HEK293 (cell line): ENCODE data around the gene EFNA2.

ENCODE experiments used
- CTCF ChIA-PET: fragments of 350-600 bp; formaldehyde crosslinking; extraction: SDS; loops from one replicate; lab custom pipeline; 2021; ENCODE audit warnings: antibody characterized with exemption; lab: Yijun Ruan, JAX
- POLR2A ChIA-PET: fragments of 300-600 bp; formaldehyde crosslinking; extraction: SDS; loops from one replicate; lab custom pipeline; 2020; ENCODE audit warnings: antibody characterized with exemption, inconsistent platforms; lab: Yijun Ruan, JAX
- H3K27ac ChIP-seq: fragments of 200-500 bp; sonication (Bioruptor generic); 2 replicates; pipeline ENCODE4 v1.5.1; 2014; ENCODE audit warnings: low read depth, low read length, control low read depth, inconsistent platforms; ENCODE audit errors: extremely low read depth
- H3K36me3 ChIP-seq, 2 experiments: fragments of 200-500 bp in 1 of 2; sonication (Bioruptor generic) in 1 of 2; 1 replicate in 1 of 2; 2 replicates in 1 of 2; pipeline ENCODE4 v1.5.1; 2014 to 2017; ENCODE audit warnings: inconsistent platforms in 2 of 2, low read length in 2 of 2; ENCODE audit not compliant: control insufficient read depth in 2 of 2, insufficient read depth in 1 of 2
- H3K4me1 ChIP-seq: fragments of 200-500 bp; sonication (Bioruptor generic); 2 replicates; pipeline ENCODE4 v1.5.1; 2014; ENCODE audit warnings: mild to moderate bottlenecking, low read length, inconsistent platforms; ENCODE audit not compliant: control insufficient read depth, insufficient read depth
- H3K4me3 ChIP-seq: 2 replicates; pipeline ENCODE4 v1.5.1; 2011; ENCODE audit warnings: low read depth, mild to moderate bottlenecking, control low read depth, low read length, moderate library complexity
- H3K9me3 ChIP-seq: fragments of 200-500 bp; sonication (Bioruptor generic); 2 replicates; pipeline ENCODE4 v1.5.1; 2014; ENCODE audit warnings: low read depth, low read length, inconsistent platforms; ENCODE audit not compliant: control insufficient read depth, insufficient read depth
- HOXA7 ChIP-seq: sonication (generic); formaldehyde crosslinking; IDR thresholded peaks from 2 replicates; pipeline ENCODE4 v1.8.1; 2022; ENCODE audit warnings: missing genetic modification reagents, borderline replicate concordance
- MYNN ChIP-seq: fragments of 450-650 bp; formaldehyde crosslinking; IDR thresholded peaks from 2 replicates; pipeline ENCODE4 v1.5.1; 2016; ENCODE audit warnings: missing biosample characterization, missing genetic modification characterization, borderline replicate concordance
- PRDM10 ChIP-seq: fragments of 450-650 bp; formaldehyde crosslinking; IDR thresholded peaks from 2 replicates; pipeline ENCODE4 v1.5.1; 2016; ENCODE audit warnings: missing biosample characterization, missing genetic modification characterization
- SALL2 ChIP-seq: fragments of 450-650 bp; formaldehyde crosslinking; IDR thresholded peaks from 2 replicates; pipeline ENCODE4 v1.5.0; 2017; ENCODE audit warnings: missing biosample characterization, mild to moderate bottlenecking, missing genetic modification characterization, borderline replicate concordance
- ZBTB8A ChIP-seq: fragments of 450-650 bp; formaldehyde crosslinking; IDR thresholded peaks from 2 replicates; pipeline ENCODE4 v1.5.1; 2016; ENCODE audit warnings: missing biosample characterization, missing genetic modification characterization
- ZNF169 ChIP-seq: fragments of 450-650 bp; formaldehyde crosslinking; IDR thresholded peaks from 2 replicates; pipeline ENCODE4 v1.5.1; 2016; ENCODE audit warnings: missing biosample characterization, missing genetic modification characterization
- ZNF548 ChIP-seq: fragments of 450-650 bp; formaldehyde crosslinking; IDR thresholded peaks from 2 replicates; pipeline ENCODE4 v1.5.1; 2016; ENCODE audit warnings: missing biosample characterization, missing genetic modification characterization
- ZNF549 ChIP-seq: fragments of 450-650 bp; IDR thresholded peaks from 2 replicates; pipeline ENCODE4 v1.5.1; 2018; ENCODE audit warnings: missing biosample characterization, missing genetic modification characterization, mild to moderate bottlenecking, inconsistent platforms, moderate library complexity
- ZNF585B ChIP-seq: fragments of 450-650 bp; formaldehyde crosslinking; IDR thresholded peaks from 2 replicates; pipeline ENCODE4 v1.5.1; 2016; ENCODE audit warnings: missing biosample characterization, missing genetic modification characterization
- ZNF600 ChIP-seq: fragments of 450-650 bp; formaldehyde crosslinking; IDR thresholded peaks from 2 replicates; pipeline ENCODE4 v1.5.1; 2016; ENCODE audit warnings: missing biosample characterization, missing genetic modification characterization
- TF ChIP-seq, protein P1 (sequence below): fragments of 450-650 bp; formaldehyde crosslinking; IDR thresholded peaks from 2 replicates; pipeline ENCODE4; 2016; ENCODE audit warnings: missing biosample characterization, missing genetic modification characterization
- TF ChIP-seq, protein P2 (sequence below): fragments of 450-650 bp; formaldehyde crosslinking; IDR thresholded peaks from 2 replicates; pipeline ENCODE4 v1.5.1; 2016; ENCODE audit warnings: missing biosample characterization, missing genetic modification characterization

Gene EFNA2

DNA sequence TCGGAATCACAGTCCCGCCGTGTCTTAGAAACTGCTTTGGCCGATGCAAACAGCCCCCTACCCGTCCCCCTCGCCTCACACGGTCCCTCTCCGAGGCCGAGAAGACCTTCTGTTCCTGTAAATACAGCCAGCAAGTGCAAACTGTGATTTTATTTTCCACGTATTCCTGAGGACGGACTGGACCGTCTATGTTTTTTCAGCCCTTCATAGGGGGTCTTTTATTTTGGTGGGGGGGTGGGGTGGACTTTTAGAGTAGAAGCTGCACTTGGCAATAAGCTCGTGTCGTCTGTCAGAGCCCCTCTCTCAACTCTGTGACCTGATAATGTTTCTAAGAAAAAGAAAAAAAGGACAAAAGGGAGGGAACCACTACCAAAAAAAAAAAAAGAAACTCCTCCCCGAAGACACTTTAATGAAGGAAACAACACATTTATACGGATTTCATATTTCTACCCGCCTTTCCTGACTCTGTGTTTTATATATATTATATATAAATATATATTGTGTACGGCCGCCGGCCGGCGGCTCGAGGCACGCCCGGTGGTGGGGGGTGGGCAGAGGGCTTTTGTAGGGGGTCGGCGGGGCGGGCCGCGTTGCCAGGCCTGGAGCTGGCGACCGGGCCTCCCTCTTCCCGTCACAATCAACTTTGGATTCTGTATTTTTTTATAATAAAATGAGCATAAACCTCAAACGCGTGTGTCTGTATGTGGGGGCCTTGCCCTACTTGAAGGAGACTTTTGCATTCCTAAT is 15.2 kb downstream of the EFNA2 start:
- Histone ChIP-seq H3K36me3 (no peaks in the 10 kb centered on the region), H3K4me1 (no peaks in the 10 kb centered on the region), H3K27ac (no peak overlapping the region), H3K4me3 (no peak overlapping the region), H3K9me3 (no peaks in the 10 kb centered on the region)
- TF ChIP-seq, protein P1, sequence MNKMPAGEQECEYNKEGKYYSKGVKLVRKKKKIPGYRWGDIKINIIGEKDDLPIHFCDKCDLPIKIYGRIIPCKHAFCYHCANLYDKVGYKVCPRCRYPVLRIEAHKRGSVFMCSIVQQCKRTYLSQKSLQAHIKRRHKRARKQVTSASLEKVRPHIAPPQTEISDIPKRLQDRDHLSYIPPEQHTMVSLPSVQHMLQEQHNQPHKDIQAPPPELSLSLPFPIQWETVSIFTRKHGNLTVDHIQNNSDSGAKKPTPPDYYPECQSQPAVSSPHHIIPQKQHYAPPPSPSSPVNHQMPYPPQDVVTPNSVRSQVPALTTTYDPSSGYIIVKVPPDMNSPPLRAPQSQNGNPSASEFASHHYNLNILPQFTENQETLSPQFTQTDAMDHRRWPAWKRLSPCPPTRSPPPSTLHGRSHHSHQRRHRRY = no peak
- TF ChIP-seq MYNN = peak; percentile 84
- CTCF ChIA-PET = interaction anchor here (0.6 to 0.7 kb wide), 2 partner anchors 14 to 60 kb away, joined by 3 to 4 read pairs; no protein-coding TSS in a partner anchor
- POLR2A ChIA-PET = no interaction called here

DNA sequence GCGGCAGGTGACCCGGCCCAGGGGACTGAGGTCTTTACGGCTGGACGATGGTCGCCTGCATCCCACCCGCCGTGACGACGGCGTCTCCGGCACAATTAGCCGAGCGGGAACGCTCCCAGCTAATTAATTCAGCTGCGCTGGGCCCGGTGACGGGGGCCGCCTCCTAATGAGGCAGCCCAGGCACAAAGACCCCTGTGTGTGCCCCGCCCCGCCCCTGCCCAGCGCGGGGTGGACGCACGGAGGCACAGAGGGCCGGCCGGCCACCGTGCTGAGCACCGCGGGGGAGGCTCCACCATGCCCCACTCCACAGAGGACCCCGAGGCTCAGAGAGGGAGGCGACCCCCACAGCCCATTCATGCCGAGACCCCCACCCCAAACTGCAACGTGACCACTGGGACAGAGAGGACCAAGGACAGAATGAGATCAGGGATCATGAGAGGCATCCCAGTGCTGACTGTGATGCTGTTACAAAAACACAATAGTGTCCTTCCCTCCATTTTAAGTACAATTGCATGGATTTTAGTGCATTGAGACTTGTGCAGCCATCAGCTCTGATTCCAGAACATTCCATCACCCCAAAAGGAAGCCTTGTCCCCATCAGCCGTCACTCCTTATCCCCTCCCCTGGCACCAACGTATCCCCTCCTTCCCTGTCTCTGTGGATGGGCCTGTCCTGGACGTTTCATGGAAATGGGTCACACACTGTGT is 17.0 kb downstream of the EFNA2 start:
- ChIA-PET POLR2A (no interaction called here), CTCF (interaction anchor here (0.7 kb wide), 2 partner anchors 171 to 598 kb away, joined by 3 to 4 read pairs; no protein-coding TSS in a partner anchor)
- Histone ChIP-seq H3K27ac (no peak overlapping the region), H3K9me3 (no peaks in the 10 kb centered on the region), H3K4me1 (no peaks in the 10 kb centered on the region), H3K4me3 (no peak overlapping the region), H3K36me3 (no peaks in the 10 kb centered on the region)
- TF ChIP-seq ZNF548 (tag by site-specific recombination) (no peak), HOXA7 (no peak), ZNF169 (tag by site-specific recombination) (no peak), ZBTB8A (tag by site-specific recombination) (no peak), ZNF585B (tag by site-specific recombination) (no peak), SALL2 (tag by site-specific recombination) (no peak), PRDM10 (tag by site-specific recombination) (0 out of 2 replicates have a peak, but pooled peaks have one; percentile 21), ZNF600 (tag by site-specific recombination) (peak; percentile 76), ZNF549 (tag by site-specific recombination) (no peak)
- TF ChIP-seq, protein P2, sequence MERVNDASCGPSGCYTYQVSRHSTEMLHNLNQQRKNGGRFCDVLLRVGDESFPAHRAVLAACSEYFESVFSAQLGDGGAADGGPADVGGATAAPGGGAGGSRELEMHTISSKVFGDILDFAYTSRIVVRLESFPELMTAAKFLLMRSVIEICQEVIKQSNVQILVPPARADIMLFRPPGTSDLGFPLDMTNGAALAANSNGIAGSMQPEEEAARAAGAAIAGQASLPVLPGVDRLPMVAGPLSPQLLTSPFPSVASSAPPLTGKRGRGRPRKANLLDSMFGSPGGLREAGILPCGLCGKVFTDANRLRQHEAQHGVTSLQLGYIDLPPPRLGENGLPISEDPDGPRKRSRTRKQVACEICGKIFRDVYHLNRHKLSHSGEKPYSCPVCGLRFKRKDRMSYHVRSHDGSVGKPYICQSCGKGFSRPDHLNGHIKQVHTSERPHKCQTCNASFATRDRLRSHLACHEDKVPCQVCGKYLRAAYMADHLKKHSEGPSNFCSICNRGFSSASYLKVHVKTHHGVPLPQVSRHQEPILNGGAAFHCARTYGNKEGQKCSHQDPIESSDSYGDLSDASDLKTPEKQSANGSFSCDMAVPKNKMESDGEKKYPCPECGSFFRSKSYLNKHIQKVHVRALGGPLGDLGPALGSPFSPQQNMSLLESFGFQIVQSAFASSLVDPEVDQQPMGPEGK (tag by site-specific recombination) = no peak
